ENCODE data around the gene STUB1.

STUB1 gene

GRCh38 chr16:694863-695354 lies 14.7 kb downstream of the STUB1 start:
- DNase-seq (ENCODE audit: low spot score), result no peak

- DNase-seq (ENCODE audit: low spot score), result no peak
Observed at GRCh38 chr16:695355-696089, 15.3 kb downstream of the STUB1 start.

- no peak for DNase-seq (ENCODE audit: low spot score)
Observed at GRCh38 chr16:698911-699671, 18.9 kb downstream of the STUB1 start.

- peak; percentile 42 for DNase-seq (ENCODE audit: low spot score)
Observed at GRCh38 chr16:700684-701584, 20.7 kb downstream of the STUB1 start.

GRCh38 chr16:702341-702740 lies 22.1 kb downstream of the STUB1 start:
- no peak for DNase-seq (ENCODE audit: low spot score)

GRCh38 chr16:703406-703805 lies 23.2 kb downstream of the STUB1 start:
- no peak for DNase-seq (ENCODE audit: low spot score)

GRCh38 chr16:704047-704446 lies 23.8 kb downstream of the STUB1 start:
- DNase-seq (ENCODE audit: low spot score), result no peak

GRCh38 chr16:704552-705380 lies 24.6 kb downstream of the STUB1 start:
- no peak for DNase-seq (ENCODE audit: low spot score)

- no peak for DNase-seq (ENCODE audit: low spot score)
Observed at GRCh38 chr16:705431-706188, 25.4 kb downstream of the STUB1 start, which contains the start of gene FBXL16. Gene FBXL16 (minus strand): TSS chr16:705801. CDS start chr16:697405, 8,396 bp downstream.

GRCh38 chr16:706189-707061 lies 26.2 kb downstream of the STUB1 start:
- no peak for DNase-seq (ENCODE audit: low spot score)

- no peak for DNase-seq (ENCODE audit: low spot score)
Observed at GRCh38 chr16:707062-707538, 26.9 kb downstream of the STUB1 start.

GRCh38 chr16:708019-708418 lies 27.8 kb downstream of the STUB1 start:
- no peak for DNase-seq (ENCODE audit: low spot score)

- no peak for DNase-seq (ENCODE audit: low spot score)
Observed at GRCh38 chr16:708959-709358, 28.7 kb downstream of the STUB1 start.

GRCh38 chr16:709566-710499 lies 29.6 kb downstream of the STUB1 start:
- DNase-seq (ENCODE audit: low spot score), result peak; percentile 91

- DNase-seq (ENCODE audit: low spot score), result no peak
Observed at GRCh38 chr16:710500-711075, 30.4 kb downstream of the STUB1 start.

- DNase-seq (ENCODE audit: low spot score), result no peak
Observed at GRCh38 chr16:711084-711483, 30.9 kb downstream of the STUB1 start.

- peak; percentile 90 for DNase-seq (ENCODE audit: low spot score)
Observed at GRCh38 chr16:711548-712320, 31.5 kb downstream of the STUB1 start.
